ENCODE data around the gene TIMM13. TPM values are rescaled to one million over a fixed set of nuclear protein-coding genes. Genes with fewer than 3 reads are reported as not detected.

The TIMM13 gene
- total RNA-seq, 5 donors from 2014 or later (not counting 1 experiment from before 2014, with no cell fraction given): 22.4 to 50.9 (median 33.7) TPM

DNA sequence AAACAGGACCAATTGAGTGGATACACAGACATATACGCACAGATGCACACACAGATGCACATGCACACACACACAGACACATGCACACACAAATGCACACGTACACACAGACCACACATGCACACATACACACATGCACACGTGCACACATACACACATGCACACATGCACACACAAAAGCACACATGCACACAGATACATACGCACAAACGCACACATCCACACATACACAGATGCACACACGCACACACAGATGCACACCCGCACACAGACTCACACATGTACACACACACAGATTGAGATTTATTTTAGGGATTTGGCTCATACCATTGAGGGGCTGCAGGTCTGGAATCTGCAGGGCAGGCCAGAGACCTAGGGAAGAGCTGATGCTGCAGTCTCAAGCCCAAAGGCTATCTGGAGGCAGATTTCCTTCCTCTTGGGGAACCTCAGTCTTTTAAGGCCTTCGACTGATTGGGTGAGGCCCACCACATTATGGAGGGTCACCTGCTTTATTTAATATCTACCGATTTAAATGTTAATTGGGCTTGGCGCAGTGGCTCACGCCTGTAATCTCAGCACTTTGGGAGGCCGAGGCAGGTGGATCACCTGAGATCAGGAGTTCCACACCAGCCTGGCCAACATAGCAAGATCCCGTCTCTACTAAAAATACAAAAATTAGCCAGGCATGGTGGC lies 44.7 kb downstream of the TIMM13 start:
- Mint-ChIP-seq H3K27ac (no peak overlapping the region), H3K4me3 (no peak overlapping the region), H3K9me3 (peaks cover 0 to 14% (median 4%) of the 10 kb centered on the region in 3 donors), H3K4me1 (peaks cover 0 to 8% (median 0%) of the 10 kb centered on the region in 3 donors), H3K36me3 (no peaks in the 10 kb centered on the region), H3K27me3 (peaks cover 4 to 5% of the 10 kb centered on the region in 2 donors)
- H3K27ac ChIP-seq (ENCODE audit: low read length): no peak overlapping the region
- no peaks in the 10 kb centered on the region for H3K9me3 ChIP-seq
- WGBS (ENCODE audit: insufficient coverage): 84% methylated on average over 6 of the region's 13 CpGs
- ChIA-PET CTCF (no interaction called here), POLR2A (no interaction called here)
- peaks cover 0 to 34% of the 10 kb centered on the region in 2 experiments for H3K27me3 ChIP-seq (replicated peaks in 1 of 2; ENCODE audit: control insufficient read depth in 2 of 2, extremely low read depth in 1 of 2, insufficient read depth in 2 of 2, low read length in 1 of 2)
- no peak for DNase-seq
- no peak overlapping the region for H3K4me3 ChIP-seq (ENCODE audit: control insufficient read depth in 1 of 2, extremely low read depth in 1 of 2, low read length in 1 of 2)
- no peaks in the 10 kb centered on the region for H3K36me3 ChIP-seq (ENCODE audit: control insufficient read depth in 2 of 2, extremely low read depth in 1 of 2, insufficient read depth in 1 of 2, low read length in 1 of 2)
- H3K4me1 ChIP-seq (ENCODE audit: control insufficient read depth in 1 of 2, extremely low read depth in 1 of 2, insufficient read depth in 2 of 2, low read length in 2 of 2): no peaks in the 10 kb centered on the region
- no peak for ATAC-seq (replicated peaks in 1 of 4)

DNA sequence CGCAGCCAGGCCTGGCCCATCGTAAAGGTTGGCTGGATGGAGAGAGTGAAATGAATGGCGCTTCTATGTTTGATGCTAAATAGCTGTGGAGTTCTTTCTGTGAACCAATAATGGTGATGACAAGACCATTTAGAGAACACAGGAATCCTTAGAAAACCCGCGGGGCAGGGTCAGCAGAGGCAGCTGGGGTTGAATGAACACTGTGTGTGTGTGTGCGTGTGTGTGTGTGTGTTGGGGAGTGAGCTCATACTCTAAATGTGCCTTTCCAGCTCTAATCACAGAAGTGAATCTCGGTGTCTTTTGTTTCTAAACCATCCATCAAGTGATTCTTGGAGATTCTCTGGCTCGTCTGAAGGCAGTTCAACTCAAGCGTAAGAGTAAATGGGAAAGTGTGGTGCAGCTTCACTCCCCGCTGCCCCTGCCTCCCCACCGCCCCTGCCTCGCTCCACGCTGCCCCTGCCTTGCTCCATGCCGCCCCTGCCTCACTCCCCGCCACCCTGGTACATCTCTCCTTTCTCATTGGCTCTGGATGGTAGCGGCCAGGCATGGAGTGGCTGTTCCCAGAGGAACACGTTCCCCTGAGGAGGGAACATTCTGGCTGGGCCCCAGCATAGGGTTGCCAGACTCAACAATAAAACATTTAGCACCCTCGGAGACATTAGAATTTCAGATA lies 46.1 kb downstream of the TIMM13 start:
- no peak overlapping the region for H3K4me3 Mint-ChIP-seq
- no peaks in the 10 kb centered on the region for H3K36me3 Mint-ChIP-seq
- H3K36me3 ChIP-seq (ENCODE audit: control insufficient read depth in 2 of 2, extremely low read depth in 1 of 2, insufficient read depth in 1 of 2, low read length in 1 of 2): no peaks in the 10 kb centered on the region
- H3K4me3 ChIP-seq (ENCODE audit: control insufficient read depth in 1 of 2, extremely low read depth in 1 of 2, low read length in 1 of 2): no peak overlapping the region
- H3K27me3 Mint-ChIP-seq: peaks cover 4 to 5% of the 10 kb centered on the region in 2 donors
- peaks cover 0 to 11% (median 0%) of the 10 kb centered on the region in 3 donors for H3K4me1 Mint-ChIP-seq
- DNase-seq: no peak
- peaks cover 0 to 34% of the 10 kb centered on the region in 2 experiments for H3K27me3 ChIP-seq (replicated peaks in 1 of 2; ENCODE audit: control insufficient read depth in 2 of 2, extremely low read depth in 1 of 2, insufficient read depth in 2 of 2, low read length in 1 of 2)
- ChIA-PET CTCF (no interaction called here), POLR2A (no interaction called here)
- H3K4me1 ChIP-seq (ENCODE audit: control insufficient read depth in 1 of 2, extremely low read depth in 1 of 2, insufficient read depth in 2 of 2, low read length in 2 of 2): no peaks in the 10 kb centered on the region
- H3K27ac ChIP-seq (ENCODE audit: low read length): no peak overlapping the region
- ATAC-seq (replicated peaks in 1 of 4): no peak
- no peak overlapping the region for H3K27ac Mint-ChIP-seq
- 86% methylated on average over 9 of the region's 18 CpGs for WGBS (ENCODE audit: insufficient coverage)
- H3K9me3 ChIP-seq: no peaks in the 10 kb centered on the region
- H3K9me3 Mint-ChIP-seq: peaks cover 0 to 14% (median 4%) of the 10 kb centered on the region in 3 donors

DNA sequence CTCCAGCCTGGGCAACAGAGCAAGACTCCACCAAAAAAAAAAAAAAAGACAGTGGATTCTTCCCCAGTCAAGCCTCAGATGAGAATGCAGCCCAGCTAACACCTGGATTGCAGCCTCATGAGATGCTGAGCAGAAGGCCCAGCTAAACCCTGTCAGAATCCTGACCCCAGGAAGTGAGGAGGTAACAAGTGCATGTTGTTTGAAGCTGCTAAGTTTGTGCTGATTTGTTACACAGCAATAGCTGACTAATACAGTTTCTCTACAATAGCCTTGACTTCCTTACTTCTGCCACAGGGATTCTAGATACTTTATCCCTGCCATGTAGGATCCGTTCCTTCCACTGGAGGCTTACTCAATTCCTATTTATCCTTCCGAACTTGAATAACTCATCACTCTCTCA lies 46.8 kb downstream of the TIMM13 start:
- Histone ChIP-seq H3K27ac (ENCODE audit: low read length) (no peak overlapping the region), H3K4me3 (ENCODE audit: control insufficient read depth in 1 of 2, extremely low read depth in 1 of 2, low read length in 1 of 2) (no peak overlapping the region), H3K9me3 (no peaks in the 10 kb centered on the region), H3K27me3 (replicated peaks in 1 of 2; ENCODE audit: control insufficient read depth in 2 of 2, extremely low read depth in 1 of 2, insufficient read depth in 2 of 2, low read length in 1 of 2) (peaks cover 0 to 34% of the 10 kb centered on the region in 2 experiments), H3K36me3 (ENCODE audit: control insufficient read depth in 2 of 2, extremely low read depth in 1 of 2, insufficient read depth in 1 of 2, low read length in 1 of 2) (no peaks in the 10 kb centered on the region), H3K4me1 (ENCODE audit: control insufficient read depth in 1 of 2, extremely low read depth in 1 of 2, insufficient read depth in 2 of 2, low read length in 2 of 2) (no peaks in the 10 kb centered on the region)
- ChIA-PET CTCF (no interaction called here), POLR2A (interaction anchor here in 1 of 2 donors (0.6 kb wide), 1 partner anchor 650 kb away, joined by 3 read pairs; no protein-coding TSS in a partner anchor)
- ATAC-seq (replicated peaks in 1 of 4) (no peak), DNase-seq (no peak)
- Mint-ChIP-seq H3K9me3 (peaks cover 0 to 14% (median 4%) of the 10 kb centered on the region in 3 donors), H3K27ac (no peak overlapping the region), H3K36me3 (no peaks in the 10 kb centered on the region), H3K27me3 (peaks cover 4 to 5% of the 10 kb centered on the region in 2 donors), H3K4me1 (peaks cover 0 to 11% (median 0%) of the 10 kb centered on the region in 3 donors), H3K4me3 (no peak overlapping the region)
- 88% methylated on average over 1 of the region's 2 CpGs for WGBS (ENCODE audit: insufficient coverage)

DNA sequence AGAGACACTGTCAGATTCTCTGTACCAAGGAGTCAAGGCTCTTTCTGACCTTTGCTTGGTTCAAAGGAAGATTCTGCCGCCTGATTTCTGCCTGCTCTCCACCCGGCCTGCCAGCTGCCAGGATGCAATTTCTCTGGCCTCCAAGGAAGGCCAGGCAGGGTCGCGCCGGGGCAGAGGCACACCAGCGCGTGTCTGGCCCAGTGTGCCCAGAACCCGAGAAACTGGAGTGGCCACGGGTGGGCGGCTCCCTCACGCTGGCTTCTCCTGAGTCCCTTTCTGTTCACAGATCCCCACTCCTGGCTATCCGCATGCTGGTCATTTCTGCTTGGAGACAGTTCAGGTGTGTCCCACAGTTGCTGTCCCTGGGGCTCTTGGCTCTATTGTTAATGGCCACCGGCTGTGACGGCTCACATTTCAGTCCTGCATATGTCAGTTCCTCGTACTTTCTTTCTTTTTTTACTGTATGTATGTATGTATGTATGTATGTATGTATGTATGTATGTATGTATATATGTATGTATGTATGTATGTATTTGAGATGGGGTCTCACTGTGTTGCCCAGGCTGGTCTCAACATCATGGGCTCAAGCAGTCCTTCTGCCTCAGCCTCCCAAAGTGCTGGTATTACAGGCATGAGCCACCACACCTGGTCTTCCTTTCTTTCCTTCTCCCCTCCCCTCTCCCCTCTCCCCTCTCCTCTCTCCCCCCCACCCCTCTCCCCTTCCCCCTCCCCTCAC lies 50.4 kb downstream of the TIMM13 start:
- no peak overlapping the region for H3K27ac ChIP-seq (ENCODE audit: low read length)
- H3K9me3 ChIP-seq: no peaks in the 10 kb centered on the region
- Mint-ChIP-seq H3K4me1 (peaks cover 0 to 11% (median 0%) of the 10 kb centered on the region in 3 donors), H3K4me3 (no peak overlapping the region), H3K27me3 (peaks cover 4 to 5% of the 10 kb centered on the region in 2 donors), H3K27ac (no peak overlapping the region), H3K36me3 (no peaks in the 10 kb centered on the region), H3K9me3 (peaks cover 0 to 14% (median 4%) of the 10 kb centered on the region in 3 donors)
- ChIA-PET POLR2A (no interaction called here), CTCF (no interaction called here)
- peaks cover 0 to 20% of the 10 kb centered on the region in 2 experiments for H3K27me3 ChIP-seq (replicated peaks in 1 of 2; ENCODE audit: control insufficient read depth in 2 of 2, extremely low read depth in 1 of 2, insufficient read depth in 2 of 2, low read length in 1 of 2)
- no peak overlapping the region for H3K4me3 ChIP-seq (ENCODE audit: control insufficient read depth in 1 of 2, extremely low read depth in 1 of 2, low read length in 1 of 2)
- DNase-seq (no peak), ATAC-seq (replicated peaks in 1 of 4) (no peak)
- no peaks in the 10 kb centered on the region for H3K36me3 ChIP-seq (ENCODE audit: control insufficient read depth in 2 of 2, extremely low read depth in 1 of 2, insufficient read depth in 1 of 2, low read length in 1 of 2)
- 88% methylated on average over 12 of the region's 15 CpGs for WGBS (ENCODE audit: insufficient coverage)
- no peaks in the 10 kb centered on the region for H3K4me1 ChIP-seq (ENCODE audit: control insufficient read depth in 1 of 2, extremely low read depth in 1 of 2, insufficient read depth in 2 of 2, low read length in 2 of 2)

Other genes starting within 250 kb of the TIMM13 start
- gene PLEKHJ1, start 191.3 kb downstream of the TIMM13 start, total RNA-seq: 10 to 100 TPM; 38.3 to 87.0 (median 80.4) TPM
- 100 to 1,000 TPM; 130 to 172 (median 161) TPM for gene SF3A2, start 190.8 kb downstream of the TIMM13 start, total RNA-seq
- gene AMH, start 178.3 kb downstream of the TIMM13 start, total RNA-seq: 10 to 100 TPM in 2 of 5 donors, 1 to 10 TPM in 3; 2.1 to 13.5 (median 5.3) TPM
- gene JSRP1, start 171.2 kb downstream of the TIMM13 start, total RNA-seq: 1 to 10 TPM in 2 of 5 donors, under 1 TPM in 2, not detected in 1; 0.42 to 1.5 (median 1.0) TPM
- gene PEAK3, start 145.4 kb downstream of the TIMM13 start, total RNA-seq: under 1 TPM in 3 of 5 donors, not detected in 2; 0.22 to 0.49 (median 0.30) TPM
- gene LINGO3, start 119.4 kb downstream of the TIMM13 start, total RNA-seq: 1 to 10 TPM in 2 of 5 donors, under 1 TPM in 3; 0.23 to 1.7 (median 0.99) TPM
- 100 to 1,000 TPM in 3 of 5 donors, 10 to 100 TPM in 2; 86.7 to 127 (median 107) TPM for gene LSM7, start 99.0 kb downstream of the TIMM13 start, total RNA-seq
- gene SPPL2B, start 98.9 kb downstream of the TIMM13 start, total RNA-seq: 100 to 1,000 TPM in 4 of 5 donors, 10 to 100 TPM in 1; 96.5 to 173 (median 133) TPM
- not detected for gene TMPRSS9, start 67.3 kb downstream of the TIMM13 start, total RNA-seq
- gene LMNB2, start 29.4 kb upstream of the TIMM13 start, total RNA-seq: 10 to 100 TPM; 15.7 to 26.7 (median 24.7) TPM
- 100 to 1,000 TPM in 3 of 5 donors, 10 to 100 TPM in 2; 76.5 to 174 (median 102) TPM for gene GADD45B, start 48.5 kb upstream of the TIMM13 start, total RNA-seq

All from T-cell (primary cell).